EH (cell line): ENCODE measurements around the gene IL36A.
A peak's percentile ranks its signal among the peaks of the same experiment; 100 is the strongest.

Source experiments
- DNase-seq: peaks from one replicate; pipeline ENCODE4 v3.0.0-alpha.2; 2015; ENCODE audit warnings: low read depth

Gene IL36A

GRCh38 chr2:113005030-113005509 is at the start of gene IL36A:
IL36A (plus strand) TSS chr2:113005459; CDS start chr2:113005872, 413 bp downstream.
- peak; percentile 2 for DNase-seq

DNA sequence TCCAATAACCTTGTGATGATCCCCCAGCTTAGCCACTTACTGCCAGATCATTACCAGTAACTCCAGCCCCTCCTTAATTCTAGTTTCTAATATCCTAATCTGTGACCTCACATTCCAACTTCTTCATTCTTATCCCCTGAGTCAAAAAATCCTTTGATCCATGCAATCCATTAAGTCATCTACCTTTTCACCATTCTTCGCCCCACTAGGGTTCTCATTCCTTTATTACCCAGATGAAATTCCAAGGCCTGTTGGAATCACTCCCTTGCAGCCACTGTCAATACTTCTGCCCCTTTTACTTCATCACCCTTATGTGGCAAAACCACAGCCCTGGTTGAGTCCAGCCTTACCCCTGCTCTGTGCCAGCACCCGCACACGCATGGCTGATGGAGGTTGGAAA is 47.7 kb upstream of the IL36A start:
- DNase-seq = no peak

DNA sequence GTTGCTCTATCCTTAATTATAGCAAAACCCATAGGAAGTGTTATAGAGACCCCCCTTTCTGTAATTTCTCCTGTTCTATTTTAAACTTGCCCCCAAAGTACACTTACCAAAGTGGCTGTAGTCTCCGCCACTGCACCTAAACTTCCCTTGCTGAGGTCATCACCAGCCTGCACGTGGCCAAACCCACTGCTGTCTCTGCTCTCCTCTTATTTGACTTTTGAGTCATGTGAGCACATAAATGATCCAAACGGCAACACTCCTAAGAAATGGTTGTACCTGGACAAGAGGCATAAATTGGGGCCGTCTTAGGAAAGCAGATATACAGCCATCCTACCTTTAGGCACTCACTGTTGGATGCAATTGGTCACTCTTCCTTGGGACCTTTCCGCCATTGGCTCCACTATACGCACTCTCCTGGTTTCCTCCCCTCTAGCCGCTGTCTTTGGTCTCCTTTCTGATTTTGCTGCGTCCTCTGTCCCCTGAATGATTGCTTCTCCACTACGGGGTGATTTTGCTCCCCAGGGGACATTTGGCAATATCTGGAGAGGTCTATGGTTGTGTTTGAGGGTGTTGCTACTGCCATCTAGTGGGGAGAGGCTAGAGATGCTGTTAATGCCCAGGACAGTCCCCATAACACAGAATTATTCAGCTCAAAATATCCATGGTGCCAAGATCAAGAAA is 46.7 kb upstream of the IL36A start:
- peak; percentile 74 for DNase-seq

- DNase-seq = no peak
Measured at GRCh38 chr2:112959109-112959812, 46.0 kb upstream of the IL36A start.

DNA sequence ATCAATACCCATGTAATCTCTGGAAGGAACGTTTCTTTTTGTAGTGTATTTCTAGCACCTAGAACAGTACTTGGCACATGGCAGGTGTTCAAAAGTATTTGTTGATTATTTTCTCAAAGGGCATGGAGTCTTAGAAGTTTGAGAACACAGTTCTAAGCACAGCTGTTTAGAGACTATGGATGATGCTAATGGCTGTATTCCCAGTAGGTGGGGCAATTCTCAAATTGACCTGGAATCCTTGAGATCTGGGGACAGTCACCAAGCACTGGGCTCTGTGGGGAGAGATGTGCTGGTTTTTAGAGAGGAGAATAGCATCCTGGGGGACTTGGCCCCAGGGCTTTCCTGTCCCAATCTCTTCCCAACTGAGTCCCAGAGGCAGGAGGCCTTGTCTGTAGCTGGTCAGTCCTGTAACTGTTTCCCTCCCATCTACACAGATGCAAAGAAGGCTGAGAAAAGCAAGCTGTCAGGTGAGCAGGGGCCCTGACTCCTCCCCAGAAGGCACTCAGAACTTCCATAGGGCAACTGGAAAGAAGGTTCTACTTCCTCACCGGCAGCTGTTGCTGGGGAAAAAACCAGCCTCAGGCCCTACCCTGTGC is 44.9 kb upstream of the IL36A start:
- no peak for DNase-seq

DNA sequence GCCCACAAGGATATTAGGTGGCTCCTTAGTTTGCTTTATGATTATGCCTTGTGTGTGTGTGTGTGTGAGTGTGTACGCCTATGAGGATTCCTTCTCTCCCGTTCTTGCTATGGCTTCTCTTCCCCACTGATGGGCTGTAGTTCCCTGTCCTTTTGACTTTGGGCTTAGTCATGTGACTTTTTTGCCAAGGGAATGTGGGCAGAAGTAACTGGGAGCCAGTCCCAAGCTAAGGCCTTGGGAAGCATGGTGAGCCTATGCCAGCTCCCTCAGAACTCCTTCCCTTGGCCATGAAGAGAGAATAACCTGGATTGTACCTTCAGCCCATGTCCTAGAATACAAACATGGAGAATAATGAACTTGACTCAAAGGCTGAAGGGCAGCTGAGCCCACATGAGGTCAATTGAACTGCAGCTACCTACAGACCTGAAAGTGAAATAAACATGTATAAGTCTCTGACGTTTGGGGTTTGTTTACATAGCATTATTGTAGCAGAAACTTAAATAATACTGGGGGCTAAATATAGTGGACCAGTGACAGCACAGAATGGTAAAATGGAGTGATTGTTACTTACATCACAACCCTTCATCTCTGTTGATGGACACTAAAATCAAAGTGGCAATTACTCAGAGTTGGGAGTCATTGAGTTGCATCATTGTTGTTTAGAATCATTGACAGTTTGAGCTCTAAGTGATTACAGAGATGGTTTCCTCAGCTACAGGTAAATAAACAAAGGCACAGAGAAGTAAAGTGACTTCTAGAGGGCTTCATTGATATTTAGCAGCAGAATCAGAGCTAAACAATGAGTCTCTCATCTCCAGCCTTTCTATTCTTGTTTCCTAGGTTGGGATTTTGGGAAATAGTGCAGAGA is 42.7 kb upstream of the IL36A start:
- DNase-seq = no peak

DNA sequence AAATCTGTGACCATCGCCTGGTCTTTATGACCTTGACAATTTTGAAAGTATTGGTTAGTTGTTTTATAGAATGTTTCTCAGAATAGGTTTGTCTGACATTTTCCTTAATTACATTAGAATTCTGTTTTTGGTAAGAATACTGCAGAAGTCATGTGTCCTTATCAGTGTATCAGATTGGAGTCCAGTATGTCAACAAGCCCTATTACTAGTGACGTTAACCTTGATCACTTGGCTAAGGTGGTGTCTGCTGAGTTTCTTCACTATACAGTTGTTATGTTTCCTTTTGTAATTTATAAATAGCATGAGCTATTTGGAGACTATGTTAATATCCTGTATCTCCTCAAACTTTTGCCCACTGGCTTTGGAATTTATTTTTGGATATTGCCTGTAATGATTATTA is 38.2 kb upstream of the IL36A start:
- no peak for DNase-seq

- DNase-seq = no peak
Measured at GRCh38 chr2:112972423-112973086, 32.7 kb upstream of the IL36A start.

DNA sequence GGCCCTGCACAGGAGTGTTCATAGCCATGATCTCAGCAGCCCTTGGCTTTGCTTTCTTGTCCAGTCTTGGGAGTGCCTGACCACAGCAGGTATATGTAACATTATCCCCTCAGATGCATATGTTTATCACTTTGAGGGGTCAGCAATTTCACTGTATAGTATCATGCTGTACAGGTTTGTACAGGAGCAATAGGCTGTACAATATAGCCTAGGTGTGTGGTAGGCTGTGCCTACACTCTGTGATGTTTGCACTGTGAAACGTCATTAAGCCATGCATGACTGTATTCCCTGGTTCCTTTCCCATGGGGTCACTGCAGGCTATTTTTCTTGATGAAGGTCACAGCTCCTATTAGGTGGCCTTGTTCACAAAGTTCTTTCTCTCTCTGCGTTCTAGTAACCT is 32.1 kb upstream of the IL36A start:
- no peak for DNase-seq

GRCh38 chr2:112977559-112978056 is 27.7 kb upstream of the IL36A start, which contains the start of gene IL36G:
IL36G (plus strand) TSS chr2:112978006; CDS start chr2:112978639, 633 bp downstream.
- DNase-seq = no peak

DNA sequence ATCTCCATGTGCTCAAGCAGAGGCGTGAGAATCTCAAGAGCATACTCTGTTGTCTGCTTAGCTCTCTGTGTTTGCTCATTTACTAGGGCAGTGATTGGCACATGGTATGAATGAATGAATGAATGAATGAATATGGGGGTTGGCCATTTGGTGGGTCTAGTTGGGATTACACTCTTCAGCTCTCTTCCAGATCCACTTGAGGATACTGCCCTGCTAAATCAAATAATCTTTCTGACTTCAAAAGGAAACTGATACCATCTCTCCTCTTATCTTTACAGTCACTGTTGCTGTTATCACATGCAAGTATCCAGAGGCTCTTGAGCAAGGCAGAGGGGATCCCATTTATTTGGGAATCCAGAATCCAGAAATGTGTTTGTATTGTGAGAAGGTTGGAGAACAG is 25.5 kb upstream of the IL36A start:
- no peak for DNase-seq

GRCh38 chr2:112980537-112980936 is 24.7 kb upstream of the IL36A start:
- DNase-seq = no peak

GRCh38 chr2:112985090-112985489 is 20.2 kb upstream of the IL36A start:
- DNase-seq = no peak

DNA sequence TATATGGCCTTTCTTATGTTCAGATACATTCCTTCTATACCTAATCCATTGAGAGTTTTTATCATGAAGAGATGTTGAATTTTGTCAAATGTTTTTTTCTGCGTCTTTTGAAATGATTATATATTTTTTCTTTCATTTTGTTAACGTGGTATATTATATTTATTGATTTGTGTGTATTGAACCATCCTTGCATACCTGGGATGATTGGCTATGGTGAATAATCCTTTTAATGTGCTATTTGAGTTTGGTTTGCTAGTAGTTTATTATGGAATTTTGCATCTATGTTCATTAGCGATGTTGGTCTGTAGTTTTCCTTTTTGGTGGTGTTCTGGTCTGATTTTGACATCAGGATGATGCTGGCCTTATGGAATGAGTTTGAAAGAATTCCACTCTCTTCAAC is 15.6 kb upstream of the IL36A start:
- no peak for DNase-seq

DNA sequence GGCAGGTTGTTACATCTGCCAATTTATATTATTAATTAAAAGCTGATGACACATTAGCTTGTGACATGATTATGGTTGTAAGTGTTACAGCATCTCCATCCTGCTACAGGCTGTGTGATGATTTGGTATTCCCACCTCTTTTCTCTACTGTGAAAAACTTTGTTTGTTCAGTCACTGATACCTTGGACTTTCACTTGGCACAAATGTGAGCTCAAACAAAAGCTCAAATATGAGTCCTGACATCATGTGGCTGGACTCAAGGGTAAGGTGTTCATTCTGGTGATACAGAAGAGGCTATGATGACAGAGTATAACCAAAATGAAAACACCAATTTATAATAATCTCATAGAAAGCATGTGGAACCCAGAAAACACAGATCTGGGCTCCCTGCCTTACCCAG is 11.4 kb upstream of the IL36A start:
- no peak for DNase-seq

GRCh38 chr2:112994648-112995047 is 10.6 kb upstream of the IL36A start:
- DNase-seq = no peak

DNA sequence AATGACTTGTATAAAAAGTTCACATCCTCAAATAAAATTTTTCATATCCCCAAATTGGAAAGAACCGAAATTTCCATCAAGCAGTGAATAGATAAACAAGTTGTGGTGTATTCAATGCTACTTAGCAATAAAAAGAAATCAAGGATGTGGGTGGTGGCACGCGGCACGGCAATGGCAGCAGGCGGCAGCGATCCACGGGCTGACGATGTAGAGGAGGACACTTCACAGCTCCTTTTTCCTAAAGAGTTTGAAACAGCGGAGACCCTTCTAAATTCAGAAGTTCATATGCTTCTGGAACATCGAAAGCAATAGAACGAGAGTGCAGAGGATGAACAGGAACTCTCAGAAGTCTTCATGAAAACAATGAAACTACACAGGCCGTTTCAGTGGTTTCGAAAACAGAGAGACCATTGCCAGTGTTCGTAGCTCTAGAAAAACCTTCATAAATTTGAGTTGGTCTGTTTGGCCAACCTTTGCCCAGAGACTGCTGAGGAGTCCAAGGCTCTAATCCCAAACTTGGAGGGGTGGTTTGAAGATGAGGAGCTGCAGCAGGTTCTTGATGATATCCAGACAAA is 9.8 kb upstream of the IL36A start:
- DNase-seq = no peak

GRCh38 chr2:112996635-112997034 is 8.6 kb upstream of the IL36A start:
- DNase-seq = no peak

DNA sequence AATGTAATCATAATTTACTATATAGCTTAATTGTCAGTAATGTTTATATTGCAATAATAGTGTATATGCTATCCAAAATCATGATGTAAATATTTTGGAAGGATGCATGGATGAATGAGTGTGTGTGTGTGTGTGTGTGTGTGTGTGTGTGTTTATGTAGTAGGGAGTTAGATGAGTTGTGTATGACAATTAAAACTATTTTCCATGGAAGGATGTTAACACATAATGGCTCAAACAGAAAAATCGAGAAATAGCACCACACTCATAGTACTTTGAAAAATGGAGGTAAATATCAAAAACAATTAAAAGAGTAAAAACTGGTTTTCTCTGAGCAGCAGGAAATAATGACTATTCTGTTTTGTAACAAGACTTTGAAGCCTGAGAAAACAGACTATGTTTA is 8.1 kb upstream of the IL36A start:
- DNase-seq = no peak

GRCh38 chr2:113000436-113000835 is 4.8 kb upstream of the IL36A start:
- DNase-seq = peak; percentile 1

DNA sequence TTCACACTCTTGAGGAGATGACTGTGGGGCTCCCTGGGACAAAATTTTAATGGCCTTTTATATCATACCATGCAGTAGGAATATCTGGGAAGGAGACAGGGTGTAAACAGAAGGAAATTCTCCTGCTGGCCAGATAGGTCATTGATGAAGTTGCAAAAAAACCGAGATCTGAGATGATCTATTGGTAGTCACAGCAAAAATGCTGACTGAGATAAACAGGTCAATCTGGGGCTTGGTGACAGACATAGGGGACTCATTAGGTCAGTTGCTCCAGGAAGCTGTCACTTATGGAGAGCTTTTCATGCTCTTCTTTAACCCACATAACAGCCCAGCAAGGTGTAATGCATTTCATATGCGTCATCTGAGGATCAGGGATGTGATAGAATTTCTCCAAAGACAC is 2.6 kb upstream of the IL36A start:
- no peak for DNase-seq
